SK-N-DZ (cell line): ENCODE measurements around the gene NAIF1. TPM values are rescaled to one million over a fixed set of nuclear protein-coding genes. Genes with fewer than 3 reads are reported as not detected.
A peak's percentile ranks its signal among the peaks of the same experiment; 100 is the strongest.
"Not testable (repeated sequence)": the region's sequence is repeated elsewhere in the genome, so short reads cannot be mapped to it uniquely, and the experiment has no call there.

Experiments
- DNase-seq: peaks from one replicate; pipeline ENCODE4 v3.0.0-alpha.2; 2015; ENCODE audit warnings: low spot score
- polyA plus RNA-seq, 2 experiments: library from polyadenylated mRNA; depleted of rRNA; stranded (reverse); fragments of >200 nt; gene quantifications; 2 replicates each; pipeline ENCODE4 v1.2.3, GENCODE V29; 2014

The NAIF1 gene, protein sequence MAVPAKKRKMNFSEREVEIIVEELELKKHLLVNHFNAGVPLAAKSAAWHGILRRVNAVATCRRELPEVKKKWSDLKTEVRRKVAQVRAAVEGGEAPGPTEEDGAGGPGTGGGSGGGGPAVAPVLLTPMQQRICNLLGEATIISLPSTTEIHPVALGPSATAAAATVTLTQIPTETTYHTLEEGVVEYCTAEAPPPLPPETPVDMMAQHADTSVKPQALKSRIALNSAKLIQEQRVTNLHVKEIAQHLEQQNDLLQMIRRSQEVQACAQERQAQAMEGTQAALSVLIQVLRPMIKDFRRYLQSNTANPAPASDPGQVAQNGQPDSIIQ
- 16.1 and 16.4 TPM in 2 replicates for polyA plus RNA-seq (2014; cell fraction: cytosol; rRNA removed)
- 4.8 and 7.4 TPM in 2 replicates for polyA plus RNA-seq (2014; cell fraction: nucleus; rRNA removed)

DNA sequence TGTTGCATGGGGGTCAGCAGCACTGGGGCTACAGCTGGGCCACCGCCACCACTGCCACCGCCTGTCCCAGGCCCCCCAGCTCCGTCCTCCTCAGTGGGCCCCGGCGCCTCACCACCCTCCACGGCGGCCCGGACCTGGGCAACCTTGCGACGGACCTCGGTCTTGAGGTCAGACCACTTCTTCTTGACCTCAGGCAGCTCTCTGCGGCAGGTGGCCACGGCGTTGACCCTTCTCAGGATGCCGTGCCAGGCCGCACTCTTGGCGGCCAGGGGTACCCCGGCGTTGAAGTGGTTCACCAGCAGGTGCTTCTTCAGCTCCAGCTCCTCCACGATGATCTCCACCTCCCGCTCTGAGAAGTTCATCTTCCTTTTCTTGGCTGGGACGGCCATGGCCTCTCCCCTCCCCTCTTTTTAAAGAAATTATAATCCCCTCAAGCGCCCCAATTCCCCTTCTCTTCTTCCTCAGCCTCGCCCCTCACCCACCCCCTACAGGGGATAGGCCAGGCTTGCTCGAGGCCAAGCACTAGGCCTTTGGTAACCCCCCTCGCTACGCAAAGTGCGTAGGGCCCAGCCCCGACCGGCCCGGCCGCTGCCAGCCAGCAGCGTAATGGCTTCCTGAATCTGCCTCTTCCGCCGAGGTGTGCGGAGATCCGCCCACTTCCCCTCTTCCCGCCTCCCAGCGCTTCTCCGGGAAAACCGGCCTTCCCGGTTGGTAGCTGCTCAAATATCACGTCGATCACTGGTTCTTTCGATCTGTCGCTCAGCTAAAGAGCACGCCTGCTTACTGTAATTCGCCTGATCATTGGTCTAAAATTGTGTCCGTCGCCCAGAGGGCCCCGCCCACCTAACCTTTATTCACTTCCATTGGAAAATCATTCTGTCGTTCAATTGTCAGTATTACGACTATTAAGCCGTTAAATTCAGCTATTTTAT lies at the start of gene NAIF1:
TSS of gene NAIF1 (minus strand) at position 608 of the 932 bp plus-strand sequence. CDS start at position 389, 219 bp downstream.
- DNase-seq, result peak; percentile 100

DNA sequence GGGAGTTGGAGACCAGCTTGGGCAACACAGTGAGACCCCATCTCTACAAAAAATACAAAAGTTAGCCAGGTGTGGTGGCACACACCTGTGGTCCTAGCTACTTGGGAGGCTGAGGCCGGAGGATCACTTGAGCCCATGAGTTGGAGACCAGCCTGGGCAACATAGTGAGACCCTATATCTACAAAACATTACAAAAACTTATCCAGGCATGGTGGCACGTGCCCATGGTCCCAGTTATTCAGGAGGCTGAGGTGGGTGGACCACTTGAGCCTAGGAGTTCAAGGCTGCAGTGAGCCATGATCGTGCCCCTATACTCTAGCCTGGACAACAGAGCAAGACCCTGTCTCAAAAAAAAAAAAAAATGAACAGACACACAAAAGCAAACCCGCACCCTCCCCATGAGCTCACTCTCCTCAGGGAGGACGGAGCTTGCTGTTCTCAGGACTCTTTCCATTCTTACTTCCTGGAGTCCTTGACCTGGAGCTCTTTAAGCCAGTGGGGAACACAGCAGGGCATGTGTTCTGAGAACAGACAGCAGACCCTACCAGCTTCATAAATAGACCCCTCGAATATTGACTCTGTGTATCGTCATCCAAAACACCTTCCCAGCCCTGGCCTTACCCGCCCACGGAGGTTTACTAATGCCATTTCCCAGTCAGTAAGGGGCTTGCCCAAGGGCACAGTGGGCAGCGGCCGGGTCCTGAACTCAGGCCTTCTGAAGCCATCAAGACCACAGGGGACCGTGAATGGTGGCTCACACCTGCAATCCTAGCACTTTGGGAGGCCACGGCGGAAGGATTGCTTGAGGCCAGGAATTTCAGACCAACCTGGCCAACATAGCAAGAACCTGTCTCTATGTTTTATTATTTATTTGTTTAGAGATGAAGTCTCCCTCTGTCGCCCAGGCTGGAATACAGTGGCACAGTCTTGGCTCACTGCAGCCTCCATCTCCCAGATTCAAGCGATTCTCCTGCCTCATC lies 49.3 kb upstream of the NAIF1 start:
- no peak for DNase-seq

DNA sequence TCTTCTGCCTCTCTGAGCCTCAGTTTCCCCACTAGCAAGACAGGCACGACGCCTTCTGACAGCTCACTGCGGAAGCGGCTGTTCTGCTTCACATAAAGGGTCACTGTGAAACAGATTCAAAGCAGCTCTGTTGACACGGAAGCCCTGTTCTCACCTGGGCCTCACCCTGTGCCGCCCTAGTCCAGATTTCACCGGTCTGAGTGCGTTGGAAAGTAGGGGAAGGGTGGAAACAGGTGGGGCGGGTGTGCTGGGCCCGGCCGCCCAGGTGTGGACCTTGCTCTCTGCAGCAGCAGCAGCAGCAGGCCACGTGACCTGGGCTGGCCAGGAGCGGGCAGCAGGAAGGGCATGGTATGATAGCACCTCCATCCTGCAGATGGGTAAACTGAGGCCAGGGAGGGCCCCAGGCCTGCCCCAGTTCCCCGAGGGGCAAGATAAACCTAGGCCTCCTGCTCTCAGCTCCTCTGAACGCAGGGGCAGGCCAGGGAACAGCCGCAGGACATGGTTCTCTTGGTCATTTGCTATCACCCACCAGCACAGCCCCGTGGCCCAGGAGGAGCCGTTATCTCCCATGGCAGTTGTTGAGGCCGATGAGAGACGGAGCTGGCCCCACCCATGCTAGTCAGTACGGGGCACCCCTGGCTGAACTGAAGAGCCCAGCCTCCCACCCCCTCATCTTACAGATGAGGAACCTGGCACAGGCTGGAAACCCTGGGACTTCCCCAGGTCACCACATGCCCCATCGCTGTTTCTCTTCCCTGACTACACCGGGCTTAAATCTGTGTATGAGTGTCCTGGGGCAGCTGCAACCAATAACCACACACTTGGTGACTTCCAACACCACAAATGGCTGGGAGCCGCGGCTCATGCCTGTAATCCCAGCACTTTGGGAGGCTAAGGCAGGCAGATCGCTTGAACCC lies 48.3 kb upstream of the NAIF1 start:
- DNase-seq, result no peak

DNA sequence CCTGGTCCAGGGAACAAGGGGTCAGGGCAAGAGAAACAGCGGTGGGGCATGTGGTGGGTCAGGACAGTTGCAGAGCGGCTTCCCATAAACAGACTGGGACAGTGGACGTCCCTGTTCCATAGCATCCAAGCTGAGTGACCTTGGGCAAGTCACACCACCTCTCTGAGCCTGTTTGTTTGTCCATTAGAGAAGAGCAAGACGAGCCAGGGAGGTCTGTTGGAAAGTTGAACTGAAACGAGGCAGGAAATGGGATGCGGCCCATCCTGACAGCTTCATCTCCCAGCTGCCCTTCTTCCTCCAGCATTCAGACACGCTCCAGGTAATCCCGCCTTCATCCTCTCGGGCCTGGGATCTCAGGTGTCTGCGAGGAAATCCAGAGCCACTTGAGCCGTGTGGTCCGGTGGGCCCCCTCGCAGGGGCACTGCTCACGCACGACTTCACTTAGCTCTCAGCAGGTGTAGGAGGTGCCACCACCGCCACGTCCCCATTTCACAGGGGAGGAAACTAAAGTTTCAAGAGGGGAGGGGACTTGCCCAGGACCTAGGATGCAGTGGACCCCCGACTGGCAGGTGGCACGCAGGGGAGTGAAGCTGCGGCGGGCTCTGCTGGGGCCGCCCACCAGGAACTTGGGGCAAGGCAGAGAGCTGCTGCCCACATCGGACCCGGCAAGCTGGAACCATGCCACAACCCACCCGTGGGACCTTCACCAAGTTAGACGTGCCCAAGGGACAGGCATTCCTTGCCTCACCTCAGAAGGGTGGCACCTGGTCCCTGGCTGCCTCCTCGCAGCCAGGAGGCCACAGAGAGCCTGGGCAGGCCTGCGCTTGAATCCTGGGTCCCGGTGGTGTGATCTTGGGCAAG lies 47.4 kb upstream of the NAIF1 start:
- no peak for DNase-seq

DNA sequence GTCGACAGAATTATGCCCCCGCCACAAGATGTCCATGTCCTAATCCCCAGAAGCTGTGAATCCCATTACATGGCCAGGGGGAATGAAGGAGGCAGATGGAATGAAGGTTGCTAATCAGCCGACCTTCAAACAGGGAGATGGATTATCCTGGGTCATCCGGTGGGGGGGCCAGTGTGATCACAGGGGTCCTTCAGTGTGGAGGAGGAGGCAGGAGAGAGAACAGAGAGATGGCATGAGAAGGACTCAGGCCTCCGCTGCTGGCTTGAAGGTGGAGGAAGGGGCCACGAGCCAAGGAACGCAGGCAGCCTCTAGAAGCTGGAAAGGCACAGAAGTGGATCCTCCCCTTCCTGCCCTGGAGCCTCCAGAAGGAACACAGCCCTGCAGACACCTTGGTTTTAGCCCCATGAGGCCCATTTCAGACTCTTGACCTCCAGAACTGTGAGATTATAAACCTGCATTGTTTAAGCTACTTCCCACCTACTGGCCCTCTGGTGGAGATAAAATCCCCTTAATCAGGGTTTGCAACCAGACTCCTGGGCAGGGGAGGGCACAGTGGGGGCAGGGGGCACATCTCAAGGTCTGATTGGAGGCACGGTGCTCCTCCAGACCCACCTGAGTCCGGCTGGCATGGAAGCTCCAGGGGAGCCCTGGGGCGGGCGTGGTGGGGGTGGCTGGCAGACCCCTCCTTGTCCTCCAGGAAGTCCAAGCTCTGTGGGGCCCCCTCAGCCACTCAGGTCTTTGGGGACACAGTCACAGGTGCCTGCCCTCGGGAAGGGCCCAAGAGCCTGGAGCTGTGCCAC lies 46.6 kb upstream of the NAIF1 start:
- DNase-seq, result no peak

DNA sequence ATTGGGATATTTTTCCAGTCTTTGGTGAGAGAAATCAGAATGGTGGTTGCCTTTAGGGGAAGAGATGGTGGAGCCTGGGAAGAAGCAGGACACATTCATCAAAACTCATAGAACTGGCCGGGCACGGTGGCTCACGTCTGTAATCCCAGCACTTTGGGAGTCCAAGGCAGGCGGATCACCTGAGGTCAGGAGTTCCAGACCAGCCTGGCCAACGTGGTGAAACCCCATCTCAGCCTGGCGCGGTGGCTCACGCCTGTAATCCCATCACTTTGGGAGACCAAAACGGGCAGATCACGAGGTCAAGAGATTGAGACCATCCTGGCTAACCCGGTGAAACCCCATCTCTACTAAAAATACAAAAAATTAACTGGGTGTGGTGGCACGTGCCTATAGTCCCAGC lies 44.6 kb upstream of the NAIF1 start:
- DNase-seq, result not testable (repeated sequence)

DNA sequence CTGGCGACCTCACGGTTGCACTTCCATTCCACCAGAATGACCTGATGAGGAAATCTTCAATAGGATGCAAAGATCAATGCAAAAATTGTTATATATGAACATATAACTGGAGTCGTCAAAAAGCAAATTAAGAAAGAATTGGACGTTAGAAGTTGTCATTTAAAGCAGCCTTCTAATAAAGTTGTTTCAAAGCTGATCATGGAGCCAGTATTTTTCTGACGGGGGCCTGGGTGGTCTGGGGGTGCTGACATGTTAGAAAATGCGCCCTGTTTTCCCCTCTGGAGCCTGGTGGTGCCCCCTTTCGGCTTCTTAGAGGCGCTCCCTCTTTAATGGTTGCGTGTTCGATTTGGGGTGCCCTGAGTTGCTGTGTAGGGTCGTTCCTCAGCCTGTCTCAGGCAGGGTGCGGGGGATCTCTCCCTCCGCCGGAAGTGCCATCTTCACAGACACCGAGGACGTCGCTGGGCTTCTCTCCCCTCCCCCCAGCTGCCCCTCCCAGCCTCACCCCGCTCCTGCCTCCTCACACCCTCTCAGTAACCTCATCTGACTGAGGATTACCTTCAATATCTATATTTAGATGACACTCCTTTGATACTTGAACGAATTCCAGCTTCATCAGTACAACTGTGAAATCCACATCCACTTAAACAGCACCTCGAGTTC lies 42.1 kb upstream of the NAIF1 start:
- no peak for DNase-seq

DNA sequence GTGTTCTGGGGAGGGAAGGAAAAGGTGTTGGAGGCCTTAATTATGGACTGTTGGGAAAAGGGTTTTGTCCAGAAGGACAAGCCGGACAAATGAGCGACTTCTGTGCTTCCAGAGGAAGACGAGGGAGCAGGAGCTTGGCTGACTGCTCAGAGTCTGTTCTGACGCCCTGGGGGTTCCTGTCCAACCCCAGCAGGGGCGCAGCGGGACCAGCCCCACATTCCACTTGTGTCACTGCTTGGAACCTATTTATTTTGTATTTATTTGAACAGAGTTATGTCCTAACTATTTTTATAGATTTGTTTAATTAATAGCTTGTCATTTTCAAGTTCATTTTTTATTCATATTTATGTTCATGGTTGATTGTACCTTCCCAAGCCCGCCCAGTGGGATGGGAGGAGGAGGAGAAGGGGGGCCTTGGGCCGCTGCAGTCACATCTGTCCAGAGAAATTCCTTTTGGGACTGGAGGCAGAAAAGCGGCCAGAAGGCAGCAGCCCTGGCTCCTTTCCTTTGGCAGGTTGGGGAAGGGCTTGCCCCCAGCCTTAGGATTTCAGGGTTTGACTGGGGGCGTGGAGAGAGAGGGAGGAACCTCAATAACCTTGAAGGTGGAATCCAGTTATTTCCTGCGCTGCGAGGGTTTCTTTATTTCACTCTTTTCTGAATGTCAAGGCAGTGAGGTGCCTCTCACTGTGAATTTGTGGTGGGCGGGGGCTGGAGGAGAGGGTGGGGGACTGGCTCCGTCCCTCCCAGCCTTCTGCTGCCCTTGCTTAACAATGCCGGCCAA lies 41.3 kb upstream of the NAIF1 start:
- no peak for DNase-seq

DNA sequence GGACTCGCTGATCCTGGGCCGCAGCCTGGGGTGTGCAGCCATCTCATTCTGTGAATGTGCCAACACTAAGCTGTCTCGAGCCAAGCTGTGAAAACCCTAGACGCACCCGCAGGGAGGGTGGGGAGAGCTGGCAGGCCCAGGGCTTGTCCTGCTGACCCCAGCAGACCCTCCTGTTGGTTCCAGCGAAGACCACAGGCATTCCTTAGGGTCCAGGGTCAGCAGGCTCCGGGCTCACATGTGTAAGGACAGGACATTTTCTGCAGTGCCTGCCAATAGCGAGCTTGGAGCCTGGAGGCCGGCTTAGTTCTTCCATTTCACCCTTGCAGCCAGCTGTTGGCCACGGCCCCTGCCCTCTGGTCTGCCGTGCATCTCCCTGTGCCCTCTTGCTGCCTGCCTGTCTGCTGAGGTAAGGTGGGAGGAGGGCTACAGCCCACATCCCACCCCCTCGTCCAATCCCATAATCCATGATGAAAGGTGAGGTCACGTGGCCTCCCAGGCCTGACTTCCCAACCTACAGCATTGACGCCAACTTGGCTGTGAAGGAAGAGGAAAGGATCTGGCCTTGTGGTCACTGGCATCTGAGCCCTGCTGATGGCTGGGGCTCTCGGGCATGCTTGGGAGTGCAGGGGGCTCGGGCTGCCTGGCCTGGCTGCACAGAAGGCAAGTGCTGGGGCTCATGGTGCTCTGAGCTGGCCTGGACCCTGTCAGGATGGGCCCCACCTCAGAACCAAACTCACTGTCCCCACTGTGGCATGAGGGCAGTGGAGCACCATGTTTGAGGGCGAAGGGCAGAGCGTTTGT lies 40.5 kb upstream of the NAIF1 start:
- no peak for DNase-seq

DNA sequence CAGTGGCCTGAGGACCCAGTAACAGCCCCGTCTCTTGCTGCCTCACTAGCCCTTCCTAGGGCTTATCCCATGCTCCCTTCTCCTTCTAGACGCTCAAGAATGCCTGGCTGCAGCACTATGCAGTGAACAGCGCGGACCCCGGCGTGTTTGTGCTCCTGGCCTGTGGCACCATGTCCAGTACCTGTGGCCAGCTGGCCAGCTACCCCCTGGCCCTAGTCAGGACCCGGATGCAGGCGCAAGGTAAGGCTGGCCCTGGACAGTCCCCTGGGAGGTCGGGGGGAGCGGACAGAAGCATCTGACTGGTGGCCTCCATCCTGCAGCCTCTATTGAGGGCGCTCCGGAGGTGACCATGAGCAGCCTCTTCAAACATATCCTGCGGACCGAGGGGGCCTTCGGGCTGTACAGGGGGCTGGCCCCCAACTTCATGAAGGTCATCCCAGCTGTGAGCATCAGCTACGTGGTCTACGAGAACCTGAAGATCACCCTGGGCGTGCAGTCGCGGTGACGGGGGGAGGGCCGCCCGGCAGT lies 39.9 kb upstream of the NAIF1 start:
- DNase-seq, result no peak

DNA sequence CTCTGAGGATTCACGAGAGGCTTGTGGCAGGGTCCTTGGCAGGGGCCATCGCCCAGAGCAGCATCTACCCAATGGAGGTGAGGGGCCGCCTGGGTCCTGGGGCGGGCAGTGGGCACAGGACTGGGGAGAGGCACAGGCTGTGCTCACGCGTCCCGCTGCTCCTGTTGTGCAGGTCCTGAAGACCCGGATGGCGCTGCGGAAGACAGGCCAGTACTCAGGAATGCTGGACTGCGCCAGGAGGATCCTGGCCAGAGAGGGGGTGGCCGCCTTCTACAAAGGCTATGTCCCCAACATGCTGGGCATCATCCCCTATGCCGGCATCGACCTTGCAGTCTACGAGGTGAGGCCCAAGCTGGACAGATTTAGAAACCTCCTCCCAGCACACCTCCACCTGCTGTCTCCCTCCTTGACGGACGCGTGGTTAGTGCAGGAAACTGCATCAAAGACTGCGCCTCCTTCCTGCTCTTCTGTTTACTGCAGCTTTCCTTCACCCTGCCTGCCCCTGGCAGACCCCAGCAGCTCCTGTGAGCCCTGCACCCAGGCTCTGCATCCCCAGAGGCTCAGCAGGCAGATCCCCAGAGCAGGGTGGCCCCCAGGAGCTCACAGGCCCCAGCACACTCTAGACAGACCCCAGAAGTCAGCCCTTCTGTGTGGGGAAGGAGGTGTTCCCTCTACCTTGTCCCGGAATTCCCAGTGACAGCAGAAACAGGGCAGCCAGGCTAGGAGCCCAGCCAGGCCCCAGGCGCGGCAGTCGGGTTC lies 39.2 kb upstream of the NAIF1 start:
- DNase-seq, result no peak

DNA sequence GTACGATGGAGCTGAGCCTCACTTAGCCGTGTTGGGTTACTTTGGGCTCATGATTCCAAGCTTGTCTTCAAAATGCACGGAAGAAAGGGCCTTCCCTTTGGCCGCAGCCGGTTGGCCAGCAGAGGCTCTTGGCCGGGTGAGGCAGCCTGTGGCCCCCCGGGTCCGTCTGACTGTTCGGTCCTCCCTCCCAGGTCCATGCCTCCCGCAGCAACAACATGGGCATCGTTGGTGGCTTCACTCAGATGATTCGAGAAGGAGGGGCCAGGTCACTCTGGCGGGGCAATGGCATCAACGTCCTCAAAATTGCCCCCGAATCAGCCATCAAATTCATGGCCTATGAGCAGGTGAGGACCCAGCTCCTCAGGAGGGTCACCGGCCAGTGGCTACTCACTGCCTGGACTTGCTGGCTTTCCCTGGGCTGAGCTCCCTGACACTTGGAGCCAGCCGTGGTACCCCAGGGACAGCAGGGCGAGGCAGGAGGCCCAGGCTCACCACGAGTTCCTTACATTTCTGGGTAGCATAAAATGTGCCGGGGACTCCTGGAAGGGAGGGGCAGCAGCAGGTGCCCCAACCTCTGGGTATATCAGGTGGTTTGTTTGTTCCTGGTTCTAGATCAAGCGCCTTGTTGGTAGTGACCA lies 38.5 kb upstream of the NAIF1 start:
- DNase-seq, result no peak

DNA sequence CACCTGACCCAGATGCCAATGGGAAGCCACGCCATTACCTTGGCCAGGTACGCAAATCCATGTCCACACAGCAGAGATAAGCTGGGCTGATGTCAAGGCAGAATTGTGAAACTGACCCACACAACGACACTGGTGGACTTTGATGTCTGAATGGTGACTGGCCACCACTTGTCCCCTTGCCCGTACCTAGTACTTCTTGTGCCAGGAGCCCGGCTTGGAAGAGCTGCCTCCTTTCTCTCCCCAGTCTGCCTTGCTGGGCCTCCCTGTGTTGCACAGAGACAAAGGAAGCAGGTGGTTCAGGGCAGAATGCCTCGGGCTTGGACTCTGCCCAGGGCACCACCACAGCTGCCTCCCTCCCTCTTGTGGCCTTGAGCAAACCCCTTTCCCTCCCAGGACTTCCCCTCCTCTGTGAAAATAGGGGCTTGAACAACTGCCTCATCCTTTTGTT lies 37.1 kb upstream of the NAIF1 start:
- no peak for DNase-seq

DNA sequence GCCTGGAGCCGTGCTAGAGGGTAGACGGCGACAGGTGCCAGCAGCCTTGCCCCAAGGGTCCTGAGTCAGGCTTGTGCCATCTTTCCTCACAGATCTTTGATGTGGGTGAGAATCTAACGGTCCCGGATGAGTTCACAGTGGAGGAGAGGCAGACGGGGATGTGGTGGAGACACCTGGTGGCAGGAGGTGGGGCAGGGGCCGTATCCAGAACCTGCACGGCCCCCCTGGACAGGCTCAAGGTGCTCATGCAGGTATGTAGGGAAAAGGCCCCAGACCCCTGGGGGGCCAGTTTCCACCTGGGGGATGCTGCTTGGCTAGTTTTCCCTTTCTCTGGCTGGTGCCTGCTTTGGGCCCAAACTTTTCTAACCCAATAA lies 36.5 kb upstream of the NAIF1 start:
- no peak for DNase-seq
